Ishikawa (cell line): ENCODE results near the gene MLLT10.

Experiments used
- CEBPB ChIP-seq: IDR thresholded peaks from 2 replicates; pipeline ENCODE4 v1.6.1; 2012
- CREB1 ChIP-seq: IDR thresholded peaks from 2 replicates; pipeline ENCODE4 v1.6.1; 2012; ENCODE audit warnings: low read depth
- EP300 ChIP-seq: IDR thresholded peaks from 2 replicates; pipeline ENCODE4 v1.6.1; 2012; ENCODE audit warnings: borderline replicate concordance
- FOXM1 ChIP-seq: IDR thresholded peaks from 2 replicates; pipeline ENCODE4 v1.6.1; 2012; ENCODE audit warnings: low read depth, borderline replicate concordance
- NFIC ChIP-seq: IDR thresholded peaks from 2 replicates; pipeline ENCODE4 v1.6.1; 2012
- RAD21 ChIP-seq: IDR thresholded peaks from 2 replicates; pipeline ENCODE4 v1.6.1; 2012; ENCODE audit warnings: low read depth
- TAF1 ChIP-seq: IDR thresholded peaks from 2 replicates; pipeline ENCODE4 v1.6.1; 2012; ENCODE audit warnings: low read depth, mild to moderate bottlenecking
- TEAD4 ChIP-seq: IDR thresholded peaks from 2 replicates; pipeline ENCODE4 v1.6.1; 2012
- ZBTB7A ChIP-seq: IDR thresholded peaks from 2 replicates; pipeline ENCODE4 v1.6.1; 2012; ENCODE audit warnings: low read depth
- TF ChIP-seq, protein P1 (sequence below): IDR thresholded peaks from 2 replicates; pipeline ENCODE4 v1.6.1; 2012; ENCODE audit warnings: low read depth, mild to moderate bottlenecking
- TF ChIP-seq, protein P2 (sequence below): IDR thresholded peaks from 2 replicates; pipeline ENCODE4 v1.6.1; 2012

DNA sequence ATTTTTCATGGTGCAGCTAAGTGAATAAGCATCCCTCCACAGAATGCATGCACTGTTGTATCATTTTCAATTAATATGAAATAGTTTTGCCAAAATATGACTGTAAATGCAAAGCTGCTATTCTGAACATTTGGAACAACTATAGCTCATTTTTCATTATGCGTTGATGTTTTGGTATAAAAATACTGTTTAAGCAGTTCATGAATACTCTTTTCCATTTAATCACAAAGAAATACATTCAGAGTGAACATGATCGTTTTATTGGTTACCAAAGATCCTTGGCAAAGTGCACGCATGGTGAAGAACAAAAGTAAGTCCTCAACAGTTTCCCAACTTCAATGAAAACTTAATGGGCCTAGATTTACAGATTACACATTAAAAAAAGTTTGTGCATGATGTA is 41.6 kb upstream of the MLLT10 start:
- TF ChIP-seq, protein P1, sequence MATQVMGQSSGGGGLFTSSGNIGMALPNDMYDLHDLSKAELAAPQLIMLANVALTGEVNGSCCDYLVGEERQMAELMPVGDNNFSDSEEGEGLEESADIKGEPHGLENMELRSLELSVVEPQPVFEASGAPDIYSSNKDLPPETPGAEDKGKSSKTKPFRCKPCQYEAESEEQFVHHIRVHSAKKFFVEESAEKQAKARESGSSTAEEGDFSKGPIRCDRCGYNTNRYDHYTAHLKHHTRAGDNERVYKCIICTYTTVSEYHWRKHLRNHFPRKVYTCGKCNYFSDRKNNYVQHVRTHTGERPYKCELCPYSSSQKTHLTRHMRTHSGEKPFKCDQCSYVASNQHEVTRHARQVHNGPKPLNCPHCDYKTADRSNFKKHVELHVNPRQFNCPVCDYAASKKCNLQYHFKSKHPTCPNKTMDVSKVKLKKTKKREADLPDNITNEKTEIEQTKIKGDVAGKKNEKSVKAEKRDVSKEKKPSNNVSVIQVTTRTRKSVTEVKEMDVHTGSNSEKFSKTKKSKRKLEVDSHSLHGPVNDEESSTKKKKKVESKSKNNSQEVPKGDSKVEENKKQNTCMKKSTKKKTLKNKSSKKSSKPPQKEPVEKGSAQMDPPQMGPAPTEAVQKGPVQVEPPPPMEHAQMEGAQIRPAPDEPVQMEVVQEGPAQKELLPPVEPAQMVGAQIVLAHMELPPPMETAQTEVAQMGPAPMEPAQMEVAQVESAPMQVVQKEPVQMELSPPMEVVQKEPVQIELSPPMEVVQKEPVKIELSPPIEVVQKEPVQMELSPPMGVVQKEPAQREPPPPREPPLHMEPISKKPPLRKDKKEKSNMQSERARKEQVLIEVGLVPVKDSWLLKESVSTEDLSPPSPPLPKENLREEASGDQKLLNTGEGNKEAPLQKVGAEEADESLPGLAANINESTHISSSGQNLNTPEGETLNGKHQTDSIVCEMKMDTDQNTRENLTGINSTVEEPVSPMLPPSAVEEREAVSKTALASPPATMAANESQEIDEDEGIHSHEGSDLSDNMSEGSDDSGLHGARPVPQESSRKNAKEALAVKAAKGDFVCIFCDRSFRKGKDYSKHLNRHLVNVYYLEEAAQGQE: no peak
- TF ChIP-seq RAD21 (no peak), CEBPB (no peak), FOXM1 (no peak), TAF1 (no peak), CREB1 (no peak), NFIC (no peak), EP300 (no peak), TEAD4 (no peak), ZBTB7A (no peak)
- TF ChIP-seq, protein P2, sequence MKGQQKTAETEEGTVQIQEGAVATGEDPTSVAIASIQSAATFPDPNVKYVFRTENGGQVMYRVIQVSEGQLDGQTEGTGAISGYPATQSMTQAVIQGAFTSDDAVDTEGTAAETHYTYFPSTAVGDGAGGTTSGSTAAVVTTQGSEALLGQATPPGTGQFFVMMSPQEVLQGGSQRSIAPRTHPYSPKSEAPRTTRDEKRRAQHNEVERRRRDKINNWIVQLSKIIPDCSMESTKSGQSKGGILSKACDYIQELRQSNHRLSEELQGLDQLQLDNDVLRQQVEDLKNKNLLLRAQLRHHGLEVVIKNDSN: no peak
